IMR-90 (cell line): ENCODE results near the gene MICAL2.

Source experiments
- CEBPB ChIP-seq: IDR thresholded peaks from 2 replicates; pipeline ENCODE4 v1.6.1; 2012; ENCODE audit warnings: low read depth, low read length, improper control_type of control experiment
- CTCF ChIP-seq: conservative IDR thresholded peaks from 2 replicates; pipeline ENCODE4 v1.5.1; 2012; ENCODE audit warnings: mild to moderate bottlenecking, low read depth, low read length, improper control_type of control experiment
- FOS ChIP-seq: fragments of 150-350 bp; IDR thresholded peaks from 2 replicates; pipeline ENCODE4 v1.6.1; 2016; ENCODE audit warnings: low read depth, low read length
- MAZ ChIP-seq: IDR thresholded peaks from 2 replicates; pipeline ENCODE4 v1.6.1; 2012; ENCODE audit warnings: low read depth, mild to moderate bottlenecking, low read length, improper control_type of control experiment, moderate library complexity, borderline replicate concordance
- MXI1 ChIP-seq: IDR thresholded peaks from 2 replicates; pipeline ENCODE4 v1.6.1; 2012; ENCODE audit warnings: low read depth, mild to moderate bottlenecking, low read length, moderate library complexity, borderline replicate concordance
- POLR2A ChIP-seq: IDR thresholded peaks from 2 replicates; pipeline ENCODE4 v1.6.1; 2012; ENCODE audit warnings: mild to moderate bottlenecking, low read depth, low read length
- RAD21 ChIP-seq: IDR thresholded peaks from 2 replicates; pipeline ENCODE4 v1.6.1; 2012; ENCODE audit warnings: low read length, improper control_type of control experiment
- SMC3 ChIP-seq: fragments of 150-350 bp; IDR thresholded peaks from 2 replicates; pipeline ENCODE4 v1.6.1; 2016; ENCODE audit warnings: low read depth, mild to moderate bottlenecking, antibody characterized with exemption, low read length, moderate library complexity
- USF2 ChIP-seq: fragments of 150-350 bp; IDR thresholded peaks from 2 replicates; pipeline ENCODE4 v1.6.1; 2017; ENCODE audit warnings: mild to moderate bottlenecking, antibody characterized with exemption, low read length, low read depth

- TF ChIP-seq CTCF, result no peak; the same call in 1 of the 2 replicates
- peak; percentile 83 for TF ChIP-seq FOS
- peak; percentile 66; the same call in 1 of the 2 replicates for TF ChIP-seq MAZ
- TF ChIP-seq RAD21, result peak; percentile 12
- TF ChIP-seq USF2, result no peak
- TF ChIP-seq MXI1, result no peak
- peak; percentile 60 for TF ChIP-seq POLR2A
- TF ChIP-seq SMC3, result peak; percentile 23; the same call in 1 of the 2 replicates
- TF ChIP-seq CEBPB, result peak; percentile 76
These were observed 27.7 kb downstream of the MICAL2 start for GRCh38 chr11:12137938-12138731.
